SK-N-SH (cell line): Measurements from ENCODE around the gene NRBF2. TPM values are rescaled to one million over a fixed set of nuclear protein-coding genes. Genes with fewer than 3 reads are reported as not detected.

Source experiments
- CTCF ChIA-PET: fragments of 300-600, 350-600 bp; formaldehyde crosslinking; extraction: SDS; loops from one replicate; lab custom pipeline; 2021; lab: Yijun Ruan, JAX
- POLR2A ChIA-PET: fragments of 350-600 bp; sonication (Branson Sonifier 250); formaldehyde crosslinking; extraction: SDS; loops from one replicate; lab custom pipeline; 2020; ENCODE audit warnings: antibody characterized with exemption, inconsistent platforms; lab: Yijun Ruan, JAX
- DNase-seq: peaks from one replicate; pipeline ENCODE4 v3.0.0; 2012
- H2AFZ ChIP-seq: fragments of 200-600 bp; sonication (generic); 2 replicates; pipeline ENCODE4 v1.8.1; 2016; ENCODE audit warnings: antibody characterized with exemption, mild to moderate bottlenecking, low read depth
- H3F3A ChIP-seq: fragments of 200-600 bp; sonication (generic); replicated peaks from 2 replicates; pipeline ENCODE3; 2016; ENCODE audit warnings: antibody characterized with exemption, mild to moderate bottlenecking; ENCODE audit not compliant: insufficient read depth
- H3K27ac ChIP-seq, 2 experiments: fragments of 200-500 bp in 1 of 2; fragments of 200-600 bp in 1 of 2; sonication (Bioruptor generic) in 1 of 2; sonication (generic), shearing (Covaris generic) in 1 of 2; 2 replicates each; pipeline versions ENCODE4 v1.5.1 to v1.6.1; 2014 to 2016; ENCODE audit warnings: low read depth in 2 of 2, inconsistent platforms in 1 of 2, low read length in 1 of 2, mild to moderate bottlenecking in 1 of 2, mixed read lengths in 1 of 2
- H3K27me3 ChIP-seq: fragments of 200-600 bp; sonication (generic), shearing (Covaris generic); 2 replicates; pipeline ENCODE4 v1.6.1; 2016; ENCODE audit warnings: mixed run types; ENCODE audit not compliant: insufficient read depth
- H3K36me3 ChIP-seq, 2 experiments: fragments of 200-500 bp in 1 of 2; fragments of 200-600 bp in 1 of 2; sonication (Bioruptor generic) in 1 of 2; sonication (generic) in 1 of 2; replicated peaks in 1 of 2; 2 replicates each; pipeline versions ENCODE3 to v1.5.1; 2014 to 2016; ENCODE audit warnings: low read length in 1 of 2, mild to moderate bottlenecking in 1 of 2; ENCODE audit not compliant: insufficient read depth in 2 of 2, control insufficient read depth in 1 of 2
- H3K4me1 ChIP-seq, 2 experiments: fragments of 200-500 bp in 1 of 2; fragments of 200-600 bp in 1 of 2; sonication (Bioruptor generic) in 1 of 2; sonication (generic), shearing (Covaris generic) in 1 of 2; 2 replicates each; pipeline versions ENCODE4 v1.5.1 to v1.6.1; 2014 to 2016; ENCODE audit warnings: low read depth in 1 of 2, low read length in 1 of 2, mixed run types in 1 of 2; ENCODE audit not compliant: insufficient read depth in 2 of 2, control insufficient read depth in 1 of 2
- H3K4me2 ChIP-seq: fragments of 200-600 bp; sonication (generic), shearing (Covaris generic); 2 replicates; pipeline ENCODE4 v1.6.1; 2017; ENCODE audit warnings: mixed run types
- H3K4me3 ChIP-seq, 2 experiments: fragments of 200-500 bp in 1 of 2; fragments of 200-600 bp in 1 of 2; sonication (Bioruptor generic) in 1 of 2; sonication (generic), shearing (Covaris generic) in 1 of 2; 2 replicates each; pipeline versions ENCODE4 v1.5.1 to v1.8.1; 2014 to 2016; ENCODE audit warnings: low read depth in 2 of 2, inconsistent platforms in 1 of 2, low read length in 1 of 2, mild to moderate bottlenecking in 1 of 2, mixed read lengths in 1 of 2, moderate library complexity in 1 of 2
- H3K79me2 ChIP-seq: fragments of 200-600 bp; sonication (generic); 2 replicates; pipeline ENCODE4 v1.8.1; 2017; ENCODE audit warnings: mild to moderate bottlenecking; ENCODE audit not compliant: insufficient read depth
- H3K9ac ChIP-seq: fragments of 200-600 bp; sonication (generic); 2 replicates; pipeline ENCODE4 v1.6.1; 2017; ENCODE audit warnings: mixed run types
- H3K9me2 ChIP-seq: fragments of 200-600 bp; sonication (generic); 2 replicates; pipeline ENCODE4 v1.6.1; 2017; ENCODE audit warnings: mixed run types
- H3K9me3 ChIP-seq: fragments of 200-600 bp; sonication (generic); 2 replicates; pipeline ENCODE4 v1.6.1; 2017; ENCODE audit warnings: mixed run types, mild to moderate bottlenecking, moderate library complexity
- H4K20me1 ChIP-seq: fragments of 200-600 bp; sonication (generic); 2 replicates; pipeline ENCODE4 v1.6.1; 2017; ENCODE audit warnings: mild to moderate bottlenecking, mixed run types; ENCODE audit not compliant: insufficient read depth
- CTCF ChIP-seq: fragments of 200-600 bp; sonication (generic); IDR thresholded peaks from 2 replicates; pipeline ENCODE4 v1.6.1; 2017; ENCODE audit warnings: antibody characterized with exemption, mild to moderate bottlenecking, moderate library complexity
- ELF1 ChIP-seq: IDR thresholded peaks from 2 replicates; pipeline ENCODE4 v1.4.0; 2012
- EZH2phosphoT487 ChIP-seq: fragments of 200-600 bp; sonication (generic); IDR thresholded peaks from 2 replicates; pipeline ENCODE4 v1.6.1; 2017; ENCODE audit warnings: low read depth, mixed run types, mild to moderate bottlenecking, antibody characterized with exemption, moderate library complexity, borderline replicate concordance
- FOSL2 ChIP-seq: IDR thresholded peaks from 2 replicates; pipeline ENCODE4 v1.4.0; 2012; ENCODE audit warnings: low read depth, mild to moderate bottlenecking, moderate library complexity, borderline replicate concordance
- GABPA ChIP-seq: IDR thresholded peaks from 2 replicates; pipeline ENCODE4 v1.4.0; 2012; ENCODE audit warnings: low read depth, mild to moderate bottlenecking
- IRF3 ChIP-seq: fragments of 150-350 bp; IDR thresholded peaks from 2 replicates; pipeline ENCODE4 v1.6.1; 2016; ENCODE audit warnings: mild to moderate bottlenecking, low read depth, low read length
- JUND ChIP-seq: IDR thresholded peaks from 2 replicates; pipeline ENCODE4 v1.4.0; 2012
- MXI1 ChIP-seq: IDR thresholded peaks from 2 replicates; pipeline ENCODE4 v1.6.1; 2012; ENCODE audit warnings: mild to moderate bottlenecking, low read depth, low read length, improper control_type of control experiment
- NFIC ChIP-seq: IDR thresholded peaks from 2 replicates; pipeline ENCODE4 v1.4.0; 2012; ENCODE audit warnings: borderline replicate concordance
- NRF1 ChIP-seq: IDR thresholded peaks from 2 replicates; pipeline ENCODE4 v1.6.1; 2012; ENCODE audit warnings: low read depth, mild to moderate bottlenecking, low read length
- PBX3 ChIP-seq: IDR thresholded peaks from 2 replicates; pipeline ENCODE4; 2012
- RCOR1 ChIP-seq: fragments of 150-350 bp; IDR thresholded peaks from 2 replicates; pipeline ENCODE4 v1.6.1; 2017; ENCODE audit warnings: antibody characterized with exemption, low read length
- REST ChIP-seq: IDR thresholded peaks from 2 replicates; pipeline ENCODE4 v1.6.1; 2012; ENCODE audit warnings: mild to moderate bottlenecking, low read depth, low read length, moderate library complexity
- USF2 ChIP-seq: fragments of 150-350 bp; IDR thresholded peaks from 2 replicates; pipeline ENCODE4 v1.6.1; 2017; ENCODE audit warnings: antibody characterized with exemption, low read length, low read depth, borderline replicate concordance
- YY1 ChIP-seq: IDR thresholded peaks from 2 replicates; pipeline ENCODE4 v1.4.0; 2012; ENCODE audit warnings: low read depth, mild to moderate bottlenecking
- ZBTB33 ChIP-seq: IDR thresholded peaks from 2 replicates; pipeline ENCODE4 v1.4.0; 2012; ENCODE audit warnings: low read depth, borderline replicate concordance
- WGBS: methylation state at CpG from one replicate; pipeline ENCODE4 v1.1.6; 2017; ENCODE audit warnings: low lambda C conversion rate; 5-methylcytosine and 5-hydroxymethylcytosine counted together
- polyA plus RNA-seq, 3 experiments: library from polyadenylated mRNA; depleted of rRNA; stranded (reverse); fragments of >200 nt; gene quantifications; 2 replicates each; pipeline ENCODE4 v1.2.3, GENCODE V29; 2012

NRBF2 gene
- polyA plus RNA-seq, 1 of the 3 experiments (the other 2 are of a cell fraction), result 8.9 TPM

GRCh38 chr10:63107943-63108437 is 25.1 kb upstream of the NRBF2 start:
- Histone ChIP-seq H3K36me3 (no peaks in the 10 kb centered on the region), H3K4me3 (no peak overlapping the region), H3K79me2 (no peaks in the 10 kb centered on the region), H3K27me3 (no peaks in the 10 kb centered on the region), H4K20me1 (no peaks in the 10 kb centered on the region), H3K9ac (no peak overlapping the region), H3K9me3 (no peaks in the 10 kb centered on the region), H3K9me2 (no peaks in the 10 kb centered on the region), H3K4me1 (peaks cover 0 to 17% of the 10 kb centered on the region in 2 experiments; a peak in 1 of 4 replicates), H3F3A (peaks cover 11% of the 10 kb centered on the region), H3K4me2 (no peak overlapping the region), H2AFZ (no peak overlapping the region), H3K27ac (no peak overlapping the region)
- no peak for DNase-seq
- 72% methylated on average over 3 of the region's 3 CpGs for WGBS
- no peak for TF ChIP-seq IRF3
- no peak for TF ChIP-seq FOSL2
- POLR2A ChIA-PET, result no interaction called here
- CTCF ChIA-PET, result no interaction called here

- no peak overlapping the region for H3K9ac ChIP-seq
- peaks cover 6% of the 10 kb centered on the region for H3F3A ChIP-seq
- no peak overlapping the region for H3K4me2 ChIP-seq
- peaks cover 0 to 16% of the 10 kb centered on the region in 2 experiments; a peak in 1 of 4 replicates for H3K4me1 ChIP-seq
- POLR2A ChIA-PET, result no interaction called here
- no peaks in the 10 kb centered on the region for H3K9me3 ChIP-seq
- no peaks in the 10 kb centered on the region for H3K79me2 ChIP-seq
- H3K27me3 ChIP-seq, result no peaks in the 10 kb centered on the region
- no peaks in the 10 kb centered on the region for H3K36me3 ChIP-seq
- no peaks in the 10 kb centered on the region for H3K9me2 ChIP-seq
- H2AFZ ChIP-seq, result no peak overlapping the region
- no peak overlapping the region for H3K27ac ChIP-seq
- DNase-seq, result no peak
- WGBS, result 82% methylated on average over 5 of the region's 5 CpGs
- CTCF ChIA-PET, result no interaction called here
- H3K4me3 ChIP-seq, result no peak overlapping the region
- H4K20me1 ChIP-seq, result no peaks in the 10 kb centered on the region
- TF ChIP-seq GABPA, result no peak
- no peak for TF ChIP-seq CTCF
- no peak for TF ChIP-seq ZBTB33
- TF ChIP-seq MXI1, result no peak
- no peak for TF ChIP-seq EZH2phosphoT487
- TF ChIP-seq USF2, result no peak
- no peak for TF ChIP-seq REST
- no peak for TF ChIP-seq PBX3
- TF ChIP-seq RCOR1, result no peak
- no peak for TF ChIP-seq NFIC
- TF ChIP-seq FOSL2, result no peak
- TF ChIP-seq JUND, result no peak
- no peak for TF ChIP-seq NRF1
- TF ChIP-seq YY1, result no peak
- TF ChIP-seq ELF1, result no peak
These were observed 22.2 kb upstream of the NRBF2 start for GRCh38 chr10:63110940-63111339.
